Kidney epithelial cell (primary cell): ENCODE data around the gene PHF14. TPM values are rescaled to one million over a fixed set of nuclear protein-coding genes. Genes with fewer than 3 reads are reported as not detected.

Source experiments
- DNase-seq: peaks from one replicate; pipeline ENCODE4 v3.0.0-alpha.2; 2010; ENCODE audit warnings: low read depth
- H3K27me3 ChIP-seq: 2 replicates; pipeline ENCODE4 v1.6.0; 2011; ENCODE audit warnings: low read length; ENCODE audit not compliant: control insufficient read depth, insufficient read depth
- H3K36me3 ChIP-seq: 2 replicates; pipeline ENCODE4 v1.5.1; 2011; ENCODE audit warnings: low read length; ENCODE audit not compliant: control insufficient read depth, insufficient read depth
- H3K4me3 ChIP-seq: 2 replicates; pipeline ENCODE4 v1.5.1; 2011; ENCODE audit warnings: low read depth, mild to moderate bottlenecking, control low read depth, low read length
- CTCF ChIP-seq: IDR thresholded peaks from 2 replicates; pipeline ENCODE4 v1.5.1; 2011; ENCODE audit warnings: mild to moderate bottlenecking, moderate library complexity, low read length, control low read depth, inconsistent platforms; ENCODE audit not compliant: insufficient read depth, poor library complexity, severe bottlenecking
- total RNA-seq: library from RNA; depleted of rRNA; stranded (reverse); fragments of >200 nt; gene quantifications from 2 replicates; pipeline ENCODE4 v1.2.3, GENCODE V29; 2015

The PHF14 gene
- total RNA-seq, 1 donor from 2014 or later = 40.4 TPM

- no peak overlapping the region for H3K4me3 ChIP-seq
- no peak for DNase-seq
- TF ChIP-seq CTCF = no peak
These were observed 204.1 kb downstream of the PHF14 start for GRCh38 chr7:11177793-11178192.

GRCh38 chr7:11181590-11181989, 207.9 kb downstream of the PHF14 start:
- Histone ChIP-seq H3K36me3 (no peaks in the 10 kb centered on the region), H3K4me3 (no peak overlapping the region), H3K27me3 (no peaks in the 10 kb centered on the region)
- TF ChIP-seq CTCF = no peak
- DNase-seq = no peak

More at GRCh38 chr7:11177793-11178192, 204.1 kb downstream of the PHF14 start:
- H3K27me3 ChIP-seq = no peaks in the 10 kb centered on the region
- no peaks in the 10 kb centered on the region for H3K36me3 ChIP-seq

GRCh38 chr7:11182736-11183135, 209.1 kb downstream of the PHF14 start:
- no peaks in the 10 kb centered on the region for H3K36me3 ChIP-seq
- no peak for TF ChIP-seq CTCF
- H3K4me3 ChIP-seq = no peak overlapping the region
- DNase-seq = no peak
- H3K27me3 ChIP-seq = no peaks in the 10 kb centered on the region

- H3K36me3 ChIP-seq = no peaks in the 10 kb centered on the region
- no peak for DNase-seq
- no peak overlapping the region for H3K4me3 ChIP-seq
- TF ChIP-seq CTCF = no peak
- no peaks in the 10 kb centered on the region for H3K27me3 ChIP-seq
These were observed 211.6 kb downstream of the PHF14 start for GRCh38 chr7:11185179-11185815.

- no peaks in the 10 kb centered on the region for H3K36me3 ChIP-seq
- TF ChIP-seq CTCF = no peak
- no peak overlapping the region for H3K4me3 ChIP-seq
- no peak for DNase-seq
- no peaks in the 10 kb centered on the region for H3K27me3 ChIP-seq
These were observed 215.0 kb downstream of the PHF14 start for GRCh38 chr7:11188529-11189310.
